Activated CD4-positive, CD25-positive, alpha-beta regulatory T cell (primary cell): Measurements from ENCODE around the gene WDR27.
"Not testable (repeated sequence)": the region's sequence is repeated elsewhere in the genome, so short reads cannot be mapped to it uniquely, and the experiment has no call there.

ENCODE experiments used
- DNase-seq, 4 experiments: peaks; one replicate each; lab custom pipeline; 2025; lab: John Stamatoyannopoulos, UW

WDR27 gene

GRCh38 chr6:169710009-169710408 is 8.2 kb upstream of the WDR27 start:
- no peak for DNase-seq

DNA sequence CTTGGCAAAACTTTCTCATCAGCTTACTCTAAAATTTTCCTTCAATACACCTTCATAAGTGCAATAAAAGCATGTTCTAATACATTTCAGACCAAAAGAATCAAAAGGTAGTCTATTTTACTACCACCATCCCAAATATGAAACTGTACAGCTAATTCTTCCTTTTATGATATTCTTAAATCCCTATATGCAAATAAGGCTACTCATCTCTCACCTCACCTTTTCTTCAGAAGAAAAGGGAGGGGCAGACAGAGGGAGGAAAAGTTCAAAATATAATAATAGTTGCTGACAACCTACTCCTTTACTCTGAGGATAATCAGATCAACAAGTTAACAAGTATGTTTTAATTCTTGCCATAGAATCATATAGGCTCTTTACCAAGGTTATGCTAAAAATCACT is 7.5 kb upstream of the WDR27 start:
- no peak for DNase-seq

GRCh38 chr6:169707772-169708171 is 5.9 kb upstream of the WDR27 start:
- DNase-seq: no peak

DNA sequence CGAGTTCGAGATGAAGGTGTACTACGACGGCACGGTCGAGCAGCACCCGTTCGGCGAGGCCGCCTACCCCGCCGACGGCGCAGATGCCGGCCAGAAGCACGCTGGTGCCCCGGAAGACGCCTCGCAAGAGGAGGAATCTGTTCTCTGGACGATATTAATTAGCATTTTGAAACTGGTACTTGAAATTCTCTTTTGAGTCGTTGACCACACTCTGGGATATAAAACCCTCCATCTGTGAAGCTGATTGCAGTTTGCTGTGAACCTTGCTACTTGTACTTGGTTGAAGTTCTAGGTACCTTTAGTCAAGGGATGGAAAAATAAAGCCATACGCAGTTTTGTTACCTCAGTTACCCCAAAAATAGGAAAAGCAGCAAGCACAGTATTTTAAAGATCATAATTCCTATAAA is 1.0 kb upstream of the WDR27 start:
- no peak for DNase-seq

DNA sequence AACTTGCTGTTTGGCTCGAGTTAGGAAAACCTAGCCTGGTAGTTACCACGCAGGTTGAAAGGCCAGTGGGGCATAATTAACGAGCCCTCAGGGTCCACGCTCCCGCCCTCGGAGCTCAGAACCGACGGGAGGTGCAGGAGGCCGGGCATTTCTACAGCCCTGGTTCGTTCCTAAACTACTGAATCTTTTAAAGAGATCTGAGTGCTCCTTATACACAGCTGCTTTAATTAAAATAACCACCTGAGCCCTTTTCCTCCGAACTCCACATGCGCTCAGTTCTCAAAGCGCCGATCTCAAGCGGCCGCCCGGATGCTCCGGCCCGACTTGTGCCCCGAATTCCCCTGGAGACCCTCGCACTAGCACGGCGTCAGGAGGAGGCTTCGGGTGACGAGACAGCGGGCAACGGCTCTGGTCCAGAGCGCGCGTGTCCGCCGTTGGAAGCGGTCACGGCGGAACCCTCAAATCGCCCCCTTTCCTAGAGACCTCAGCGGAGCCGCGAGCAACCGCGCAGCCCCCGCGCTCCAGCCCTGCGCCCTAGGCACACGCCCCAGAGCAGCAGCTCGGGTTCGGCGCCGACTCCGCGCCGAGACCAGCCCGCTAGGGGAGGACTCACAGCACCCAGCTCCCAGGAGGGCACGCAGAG is 397 bp downstream of the WDR27 start:
- DNase-seq: no peak

- DNase-seq: no peak
These were observed 1.5 kb downstream of the WDR27 start for GRCh38 chr6:169700296-169700695.

DNA sequence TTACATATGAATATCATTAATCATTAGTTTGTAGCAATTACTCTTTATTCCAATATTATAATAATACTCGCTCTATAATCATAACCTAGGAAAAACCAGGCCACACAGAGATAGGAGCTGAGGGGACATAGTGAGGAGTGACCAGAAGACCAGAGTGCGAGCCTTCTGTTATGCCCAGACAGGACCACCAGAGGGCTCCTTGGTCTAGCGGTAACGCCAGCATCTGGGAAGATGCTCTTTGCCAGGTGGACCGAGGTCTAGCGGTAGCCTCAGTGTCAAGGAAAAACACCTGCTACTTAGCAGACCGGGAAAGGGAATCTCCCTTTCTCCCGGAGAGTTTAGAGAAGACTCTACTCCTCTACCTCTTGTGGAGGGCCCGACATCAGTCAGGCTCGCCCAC is 4.7 kb downstream of the WDR27 start:
- DNase-seq: not testable (repeated sequence)

- no peak for DNase-seq
These were observed 6.7 kb downstream of the WDR27 start for GRCh38 chr6:169695131-169695530.

- no peak for DNase-seq
These were observed 9.3 kb downstream of the WDR27 start for GRCh38 chr6:169692516-169692915.

DNA sequence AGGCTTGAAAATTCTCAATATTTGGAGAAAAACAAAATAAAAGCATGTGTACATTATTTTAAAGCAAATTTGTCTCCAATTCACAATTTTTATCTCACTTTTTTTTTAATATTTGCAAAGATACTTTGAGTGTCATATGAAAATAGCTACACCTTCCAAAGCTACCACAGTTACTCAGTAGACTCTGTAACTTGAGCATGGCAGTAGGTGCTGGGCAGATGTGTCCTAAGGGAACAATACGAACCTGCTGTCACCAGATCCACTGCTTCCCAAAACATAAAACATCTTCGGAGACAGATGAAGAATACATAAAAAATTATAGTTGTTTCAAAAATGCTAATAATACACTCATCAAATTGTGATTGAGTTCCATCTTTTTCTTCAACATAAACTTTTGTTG is 10.6 kb downstream of the WDR27 start:
- DNase-seq: no peak

- DNase-seq: no peak
These were observed 12.5 kb downstream of the WDR27 start for GRCh38 chr6:169689287-169689686.

- no peak for DNase-seq
These were observed 16.0 kb downstream of the WDR27 start for GRCh38 chr6:169685860-169686259.

DNA sequence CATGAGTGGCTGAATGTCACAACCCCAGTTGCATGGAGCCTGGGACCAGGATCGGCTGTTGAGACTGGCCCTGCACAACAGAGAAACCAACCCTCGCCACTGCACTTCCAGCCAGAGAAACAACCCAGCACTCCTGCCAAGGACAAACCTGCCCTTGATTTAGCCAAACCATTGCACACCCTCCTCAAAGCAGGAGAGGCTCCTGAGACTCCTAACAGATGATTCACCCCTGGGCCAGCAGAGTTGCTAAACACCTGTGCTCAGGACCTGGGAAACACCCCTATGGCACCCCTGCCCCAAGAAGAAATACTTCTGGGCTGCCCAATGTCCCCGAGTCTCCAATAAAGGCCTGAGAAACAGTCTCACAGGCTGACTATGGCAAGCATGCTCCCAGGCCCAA is 17.8 kb downstream of the WDR27 start:
- no peak for DNase-seq

DNA sequence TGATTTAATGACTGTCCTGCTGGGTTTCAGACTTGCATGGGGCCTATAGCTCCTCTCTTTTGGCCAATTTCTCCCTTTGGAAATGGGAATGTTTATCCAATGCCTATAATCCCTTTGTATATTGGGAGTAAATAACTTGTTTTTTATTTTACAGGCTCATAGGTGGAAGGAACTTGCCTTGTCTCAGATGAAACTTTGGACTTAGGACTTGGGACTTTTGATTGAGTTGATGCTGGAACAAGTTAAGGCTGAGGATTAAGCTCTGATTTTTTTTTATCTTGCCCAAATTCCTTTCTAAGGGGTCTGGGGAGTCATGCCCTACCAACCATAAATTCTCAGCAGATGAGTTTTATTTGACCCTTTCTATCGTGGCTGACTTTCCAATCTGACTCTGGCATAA is 23.5 kb downstream of the WDR27 start:
- DNase-seq: no peak

DNA sequence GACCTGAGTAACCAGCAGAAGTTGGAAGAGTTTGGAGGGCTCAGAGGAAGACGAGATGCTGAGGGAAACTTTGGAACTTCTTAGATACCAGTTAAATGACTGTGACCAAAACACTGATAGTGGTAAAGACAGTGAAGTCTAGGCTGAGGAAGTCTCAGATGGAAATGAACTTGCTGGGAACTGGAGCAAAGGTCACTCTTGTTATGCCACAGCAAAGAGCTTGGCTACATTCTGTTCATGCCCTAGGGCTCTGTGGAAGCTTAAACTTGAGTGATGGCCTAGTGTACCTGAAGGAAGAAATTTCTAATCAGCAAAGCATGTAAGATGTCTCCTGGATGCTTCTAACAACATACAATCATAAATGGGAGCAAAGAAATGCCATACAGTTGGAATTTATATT is 24.7 kb downstream of the WDR27 start:
- DNase-seq: no peak

DNA sequence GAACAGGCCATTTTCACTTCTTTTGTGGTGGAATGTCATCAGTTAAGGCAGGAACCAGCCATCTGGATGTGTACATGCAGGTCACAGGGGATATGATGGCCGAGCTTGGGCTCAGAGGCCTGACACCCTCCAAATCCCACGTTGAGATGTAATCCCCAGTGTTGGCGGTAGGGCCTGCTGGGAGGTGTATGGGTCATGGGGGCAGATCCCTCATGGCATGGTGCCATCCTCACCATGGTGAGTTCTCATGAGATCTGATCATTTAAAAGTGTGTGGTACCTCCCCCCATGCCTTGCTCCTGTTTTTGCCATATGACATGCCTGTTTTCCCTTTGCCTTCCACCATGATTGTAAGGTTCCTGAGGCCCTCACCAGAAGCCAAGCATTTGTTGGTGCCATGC is 26.8 kb downstream of the WDR27 start:
- no peak for DNase-seq

- DNase-seq: no peak
These were observed 30.3 kb downstream of the WDR27 start for GRCh38 chr6:169671563-169671962.

DNA sequence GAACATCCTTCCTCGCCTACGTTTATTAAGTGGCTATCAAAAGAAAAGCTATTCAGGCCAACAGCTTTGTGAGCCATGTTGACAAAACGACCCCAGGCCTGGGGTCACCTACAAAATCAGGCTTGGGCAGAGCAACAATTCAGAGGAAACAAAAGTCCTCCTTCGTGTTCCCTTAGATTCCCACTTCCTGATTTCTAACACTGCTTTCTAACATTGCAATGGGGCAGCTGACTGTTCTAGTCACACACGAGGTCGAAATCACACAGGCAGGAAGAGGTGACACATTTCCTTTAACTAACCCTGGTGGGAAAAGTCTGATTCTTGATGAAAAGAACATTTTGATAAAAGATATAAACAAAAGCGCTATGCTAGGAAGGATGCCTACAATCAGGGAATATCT is 31.9 kb downstream of the WDR27 start:
- no peak for DNase-seq

GRCh38 chr6:169669147-169669546 is 32.7 kb downstream of the WDR27 start:
- no peak for DNase-seq

GRCh38 chr6:169668203-169668847 is 33.5 kb downstream of the WDR27 start:
- no peak for DNase-seq

GRCh38 chr6:169667716-169668115 is 34.1 kb downstream of the WDR27 start:
- DNase-seq: no peak

- DNase-seq: no peak
These were observed 35.4 kb downstream of the WDR27 start for GRCh38 chr6:169666441-169666840.

GRCh38 chr6:169665289-169665688 is 36.5 kb downstream of the WDR27 start:
- no peak for DNase-seq

DNA sequence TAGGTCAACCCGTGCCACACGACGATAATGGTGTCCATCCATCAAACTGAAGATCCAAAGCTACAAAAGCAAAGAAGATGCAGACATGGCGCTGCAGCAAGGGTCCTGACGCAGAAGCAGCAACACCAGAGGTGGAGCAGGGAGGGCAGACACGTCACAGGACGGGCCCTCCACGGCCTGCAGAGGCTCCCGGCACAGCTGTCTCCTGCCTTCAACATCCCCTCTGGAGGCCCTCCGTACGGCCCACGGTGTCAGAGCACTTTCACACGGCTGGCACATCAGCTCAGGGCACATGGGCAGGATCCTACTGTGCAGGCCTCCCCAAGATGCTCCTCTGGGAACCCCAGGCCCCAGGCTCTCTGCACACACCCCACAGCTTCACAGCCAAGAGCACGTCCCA is 37.6 kb downstream of the WDR27 start:
- DNase-seq: no peak
